Measurements from ENCODE around the gene DCTN2.
"Not testable (repeated sequence)": the region's sequence is repeated elsewhere in the genome, so short reads cannot be mapped to it uniquely, and the experiment has no call there.

DCTN2 gene

GRCh38 chr12:57516617-57517153 is 30.3 kb downstream of the DCTN2 start:
- H3K9me3 ChIP-seq (ENCODE audit: control insufficient read depth in 2 of 2, low read length in 2 of 2) = no peaks in the 10 kb centered on the region
- peaks cover 27% of the 10 kb centered on the region in 2 donors for H3K4me1 ChIP-seq (ENCODE audit: control insufficient read depth in 2 of 2, insufficient read depth in 2 of 2, low read length in 2 of 2)
- no peak overlapping the region for H3K27ac ChIP-seq (ENCODE audit: low read depth in 2 of 2, low read length in 2 of 2)
- no peak overlapping the region for H3K9ac ChIP-seq (ENCODE audit: low read depth in 1 of 2, low read length in 2 of 2)
- H3K36me3 ChIP-seq (ENCODE audit: control insufficient read depth in 2 of 2, insufficient read depth in 2 of 2, low read length in 2 of 2) = peaks cover 50 to 59% of the 10 kb centered on the region in 2 donors
- no peaks in the 10 kb centered on the region for H3K27me3 ChIP-seq (ENCODE audit: control insufficient read depth in 2 of 2, insufficient read depth in 2 of 2, low read length in 2 of 2)
- no peak overlapping the region for H3K4me3 ChIP-seq (ENCODE audit: low read length in 2 of 2)

GRCh38 chr12:57515934-57516541 is 31.0 kb downstream of the DCTN2 start:
- no peak overlapping the region for H3K9ac ChIP-seq (ENCODE audit: low read depth in 1 of 2, low read length in 2 of 2)
- peaks cover 21% of the 10 kb centered on the region in 2 donors for H3K4me1 ChIP-seq (ENCODE audit: control insufficient read depth in 2 of 2, insufficient read depth in 2 of 2, low read length in 2 of 2)

GRCh38 chr12:57515408-57515933 is 31.5 kb downstream of the DCTN2 start:
- H3K9ac ChIP-seq (ENCODE audit: low read depth in 1 of 2, low read length in 2 of 2) = no peak overlapping the region
- H3K36me3 ChIP-seq (ENCODE audit: control insufficient read depth in 2 of 2, insufficient read depth in 2 of 2, low read length in 2 of 2) = peaks cover 54 to 66% of the 10 kb centered on the region in 2 donors
- no peak overlapping the region for H3K4me3 ChIP-seq (ENCODE audit: low read length in 2 of 2)
- no peaks in the 10 kb centered on the region for H3K27me3 ChIP-seq (ENCODE audit: control insufficient read depth in 2 of 2, insufficient read depth in 2 of 2, low read length in 2 of 2)
- H3K9me3 ChIP-seq (ENCODE audit: control insufficient read depth in 2 of 2, low read length in 2 of 2) = no peaks in the 10 kb centered on the region
- H3K4me1 ChIP-seq (ENCODE audit: control insufficient read depth in 2 of 2, insufficient read depth in 2 of 2, low read length in 2 of 2) = peaks cover 18% of the 10 kb centered on the region in 2 donors
- no peak overlapping the region for H3K27ac ChIP-seq (ENCODE audit: low read depth in 2 of 2, low read length in 2 of 2)

More at GRCh38 chr12:57515934-57516541, 31.0 kb downstream of the DCTN2 start:
- Histone ChIP-seq H3K9me3 (ENCODE audit: control insufficient read depth in 2 of 2, low read length in 2 of 2) (no peaks in the 10 kb centered on the region), H3K4me3 (ENCODE audit: low read length in 2 of 2) (no peak overlapping the region), H3K36me3 (ENCODE audit: control insufficient read depth in 2 of 2, insufficient read depth in 2 of 2, low read length in 2 of 2) (peaks cover 54 to 65% of the 10 kb centered on the region in 2 donors), H3K27ac (ENCODE audit: low read depth in 2 of 2, low read length in 2 of 2) (no peak overlapping the region), H3K27me3 (ENCODE audit: control insufficient read depth in 2 of 2, insufficient read depth in 2 of 2, low read length in 2 of 2) (no peaks in the 10 kb centered on the region)

- peaks cover 54 to 67% of the 10 kb centered on the region in 2 donors for H3K36me3 ChIP-seq (ENCODE audit: control insufficient read depth in 2 of 2, insufficient read depth in 2 of 2, low read length in 2 of 2)
- H3K4me1 ChIP-seq (ENCODE audit: control insufficient read depth in 2 of 2, insufficient read depth in 2 of 2, low read length in 2 of 2) = peaks cover 18% of the 10 kb centered on the region in 2 donors
- no peaks in the 10 kb centered on the region for H3K9me3 ChIP-seq (ENCODE audit: control insufficient read depth in 2 of 2, low read length in 2 of 2)
- H3K4me3 ChIP-seq (ENCODE audit: low read length in 2 of 2) = no peak overlapping the region
- no peaks in the 10 kb centered on the region for H3K27me3 ChIP-seq (ENCODE audit: control insufficient read depth in 2 of 2, insufficient read depth in 2 of 2, low read length in 2 of 2)
- H3K9ac ChIP-seq (ENCODE audit: low read depth in 1 of 2, low read length in 2 of 2) = no peak overlapping the region
- H3K27ac ChIP-seq (ENCODE audit: low read depth in 2 of 2, low read length in 2 of 2) = no peak overlapping the region
Observed at GRCh38 chr12:57514720-57515407, 32.1 kb downstream of the DCTN2 start.

- H3K9ac ChIP-seq (ENCODE audit: low read depth in 1 of 2, low read length in 2 of 2); H3K27ac ChIP-seq (ENCODE audit: low read depth in 2 of 2, low read length in 2 of 2); H3K9me3 ChIP-seq (ENCODE audit: control insufficient read depth in 2 of 2, low read length in 2 of 2); H3K27me3 ChIP-seq (ENCODE audit: control insufficient read depth in 2 of 2, insufficient read depth in 2 of 2, low read length in 2 of 2); H3K4me3 ChIP-seq (ENCODE audit: low read length in 2 of 2): not testable (repeated sequence)
- Histone ChIP-seq H3K4me1 (ENCODE audit: control insufficient read depth in 2 of 2, insufficient read depth in 2 of 2, low read length in 2 of 2) (peaks cover 13 to 16% of the 10 kb centered on the region in 2 donors), H3K36me3 (ENCODE audit: control insufficient read depth in 2 of 2, insufficient read depth in 2 of 2, low read length in 2 of 2) (peaks cover 54 to 70% of the 10 kb centered on the region in 2 donors)
Observed at GRCh38 chr12:57514246-57514645, 32.7 kb downstream of the DCTN2 start.

GRCh38 chr12:57513677-57514076 is 33.3 kb downstream of the DCTN2 start:
- not testable (repeated sequence) for H3K9ac ChIP-seq (ENCODE audit: low read depth in 1 of 2, low read length in 2 of 2); H3K27ac ChIP-seq (ENCODE audit: low read depth in 2 of 2, low read length in 2 of 2); H3K27me3 ChIP-seq (ENCODE audit: control insufficient read depth in 2 of 2, insufficient read depth in 2 of 2, low read length in 2 of 2); H3K4me1 ChIP-seq (ENCODE audit: control insufficient read depth in 2 of 2, insufficient read depth in 2 of 2, low read length in 2 of 2); H3K4me3 ChIP-seq (ENCODE audit: low read length in 2 of 2); H3K9me3 ChIP-seq (ENCODE audit: control insufficient read depth in 2 of 2, low read length in 2 of 2)
- peaks cover 54 to 70% of the 10 kb centered on the region in 2 donors for H3K36me3 ChIP-seq (ENCODE audit: control insufficient read depth in 2 of 2, insufficient read depth in 2 of 2, low read length in 2 of 2)

- Histone ChIP-seq H3K4me1 (ENCODE audit: control insufficient read depth in 2 of 2, insufficient read depth in 2 of 2, low read length in 2 of 2) (peaks cover 3 to 6% of the 10 kb centered on the region in 2 donors), H3K4me3 (ENCODE audit: low read length in 2 of 2) (no peak overlapping the region), H3K27me3 (ENCODE audit: control insufficient read depth in 2 of 2, insufficient read depth in 2 of 2, low read length in 2 of 2) (no peaks in the 10 kb centered on the region), H3K9me3 (ENCODE audit: control insufficient read depth in 2 of 2, low read length in 2 of 2) (no peaks in the 10 kb centered on the region), H3K9ac (ENCODE audit: low read depth in 1 of 2, low read length in 2 of 2) (no peak overlapping the region), H3K36me3 (ENCODE audit: control insufficient read depth in 2 of 2, insufficient read depth in 2 of 2, low read length in 2 of 2) (peaks cover 54 to 70% of the 10 kb centered on the region in 2 donors), H3K27ac (ENCODE audit: low read depth in 2 of 2, low read length in 2 of 2) (no peak overlapping the region)
Observed at GRCh38 chr12:57513266-57513665, 33.7 kb downstream of the DCTN2 start.

- Histone ChIP-seq H3K27me3 (ENCODE audit: control insufficient read depth in 2 of 2, insufficient read depth in 2 of 2, low read length in 2 of 2) (no peaks in the 10 kb centered on the region), H3K36me3 (ENCODE audit: control insufficient read depth in 2 of 2, insufficient read depth in 2 of 2, low read length in 2 of 2) (peaks cover 54 to 65% of the 10 kb centered on the region in 2 donors), H3K9me3 (ENCODE audit: control insufficient read depth in 2 of 2, low read length in 2 of 2) (no peaks in the 10 kb centered on the region), H3K4me1 (ENCODE audit: control insufficient read depth in 2 of 2, insufficient read depth in 2 of 2, low read length in 2 of 2) (peaks cover 0 to 2% of the 10 kb centered on the region in 2 donors), H3K27ac (ENCODE audit: low read depth in 2 of 2, low read length in 2 of 2) (no peak overlapping the region), H3K9ac (ENCODE audit: low read depth in 1 of 2, low read length in 2 of 2) (no peak overlapping the region), H3K4me3 (ENCODE audit: low read length in 2 of 2) (no peak overlapping the region)
Observed at GRCh38 chr12:57512665-57513064, 34.3 kb downstream of the DCTN2 start.

GRCh38 chr12:57511588-57512325 is 35.2 kb downstream of the DCTN2 start:
- H3K9me3 ChIP-seq (ENCODE audit: control insufficient read depth in 2 of 2, low read length in 2 of 2) = no peaks in the 10 kb centered on the region
- no peak overlapping the region for H3K27ac ChIP-seq (ENCODE audit: low read depth in 2 of 2, low read length in 2 of 2)
- H3K4me1 ChIP-seq (ENCODE audit: control insufficient read depth in 2 of 2, insufficient read depth in 2 of 2, low read length in 2 of 2) = no peaks in the 10 kb centered on the region
- H3K27me3 ChIP-seq (ENCODE audit: control insufficient read depth in 2 of 2, insufficient read depth in 2 of 2, low read length in 2 of 2) = no peaks in the 10 kb centered on the region
- H3K4me3 ChIP-seq (ENCODE audit: low read length in 2 of 2) = no peak overlapping the region
- H3K9ac ChIP-seq (ENCODE audit: low read depth in 1 of 2, low read length in 2 of 2) = no peak overlapping the region
- peaks cover 45 to 56% of the 10 kb centered on the region in 2 donors for H3K36me3 ChIP-seq (ENCODE audit: control insufficient read depth in 2 of 2, insufficient read depth in 2 of 2, low read length in 2 of 2)

GRCh38 chr12:57511161-57511560 is 35.8 kb downstream of the DCTN2 start:
- H3K4me1 ChIP-seq (ENCODE audit: control insufficient read depth in 2 of 2, insufficient read depth in 2 of 2, low read length in 2 of 2) = no peaks in the 10 kb centered on the region
- no peaks in the 10 kb centered on the region for H3K27me3 ChIP-seq (ENCODE audit: control insufficient read depth in 2 of 2, insufficient read depth in 2 of 2, low read length in 2 of 2)
- no peaks in the 10 kb centered on the region for H3K9me3 ChIP-seq (ENCODE audit: control insufficient read depth in 2 of 2, low read length in 2 of 2)
- H3K9ac ChIP-seq (ENCODE audit: low read depth in 1 of 2, low read length in 2 of 2) = no peak overlapping the region
- peaks cover 40 to 55% of the 10 kb centered on the region in 2 donors for H3K36me3 ChIP-seq (ENCODE audit: control insufficient read depth in 2 of 2, insufficient read depth in 2 of 2, low read length in 2 of 2)
- no peak overlapping the region for H3K27ac ChIP-seq (ENCODE audit: low read depth in 2 of 2, low read length in 2 of 2)
- H3K4me3 ChIP-seq (ENCODE audit: low read length in 2 of 2) = no peak overlapping the region
